Measurements from ENCODE around the gene BST1. TPM values are rescaled to one million over a fixed set of nuclear protein-coding genes. Genes with fewer than 3 reads are reported as not detected.

BST1 gene
- total and polyA plus RNA-seq, 2 donors (not counting 3 experiments of a cell fraction or from before 2014, with no cell fraction given): 10.7 to 14.0 TPM

DNA sequence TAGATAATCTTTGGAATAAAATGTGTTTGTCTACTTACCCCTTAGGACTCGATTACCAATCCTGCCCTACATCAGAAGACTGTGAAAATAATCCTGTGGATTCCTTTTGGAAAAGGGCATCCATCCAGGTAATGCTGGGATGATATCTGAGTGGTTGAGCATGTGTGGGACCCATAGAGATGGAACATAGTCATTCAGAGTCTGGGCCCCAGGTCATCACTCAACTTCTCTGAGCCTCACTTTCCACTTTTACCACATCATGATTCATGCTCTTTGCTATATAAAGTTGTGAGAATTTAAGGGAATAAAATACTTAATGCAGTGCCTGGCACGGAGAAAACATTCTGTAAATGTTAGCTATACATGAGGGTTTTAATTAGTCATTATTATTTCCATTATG lies 8.9 kb downstream of the BST1 start:
- ChIA-PET POLR2A (no interaction called here), CTCF (no interaction called here)
- FAIRE-seq: no peak
- Histone ChIP-seq H3K79me2 (ENCODE audit: control insufficient read depth, insufficient read depth, low read length) (no peaks in the 10 kb centered on the region), H3K9me3 (replicated peaks; ENCODE audit: control insufficient read depth, insufficient read depth, low read length) (no peaks in the 10 kb centered on the region), H3K4me3 (replicated peaks in 1 of 3; ENCODE audit: insufficient read depth in 1 of 3, low read depth in 1 of 3, low read length in 3 of 3) (no peak overlapping the region), H3K9ac (replicated peaks; ENCODE audit: extremely low read depth, insufficient read depth, low read length) (no peak overlapping the region), H2AFZ (ENCODE audit: low read depth, low read length) (no peak overlapping the region), H3K4me1 (ENCODE audit: control insufficient read depth, extremely low read depth, insufficient read depth, low read length) (no peaks in the 10 kb centered on the region), H3K36me3 (ENCODE audit: control insufficient read depth in 2 of 2, extremely low read depth in 1 of 2, insufficient read depth in 2 of 2, low read length in 2 of 2) (no peaks in the 10 kb centered on the region), H3K27me3 (ENCODE audit: control insufficient read depth in 2 of 2, insufficient read depth in 2 of 2, low read length in 2 of 2) (no peaks in the 10 kb centered on the region), H3K9me1 (replicated peaks; ENCODE audit: control insufficient read depth, extremely low read depth, insufficient read depth, low read length) (no peaks in the 10 kb centered on the region), H4K20me1 (replicated peaks; ENCODE audit: control insufficient read depth, extremely low read depth, insufficient read depth, low read length) (no peaks in the 10 kb centered on the region), H3K4me2 (ENCODE audit: insufficient read depth, low read length) (no peak overlapping the region), H3K27ac (ENCODE audit: insufficient read depth, low read depth, low read length) (no peak overlapping the region)
- TF ChIP-seq EZH2 (IDR thresholded peaks at IDR 0.05; ENCODE audit: borderline replicate concordance, low read depth, low read length, severe bottlenecking): no peak
- no peak for TF ChIP-seq FOS (IDR thresholded peaks at IDR 0.05; ENCODE audit: borderline replicate concordance, insufficient read depth, low read length)
- dilution Hi-C loops (cut with MboI; ENCODE audit: extremely low pct_ligation_motif_present, low sequenced_read_pairs) (no loop called here), intact Hi-C loops (cut with micrococcal nuclease) (no loop called here)
- no peak for DNase-seq (ENCODE audit: low read depth, low spot score)
- no TSS peak for BruUV-seq (replicated peaks)

DNA sequence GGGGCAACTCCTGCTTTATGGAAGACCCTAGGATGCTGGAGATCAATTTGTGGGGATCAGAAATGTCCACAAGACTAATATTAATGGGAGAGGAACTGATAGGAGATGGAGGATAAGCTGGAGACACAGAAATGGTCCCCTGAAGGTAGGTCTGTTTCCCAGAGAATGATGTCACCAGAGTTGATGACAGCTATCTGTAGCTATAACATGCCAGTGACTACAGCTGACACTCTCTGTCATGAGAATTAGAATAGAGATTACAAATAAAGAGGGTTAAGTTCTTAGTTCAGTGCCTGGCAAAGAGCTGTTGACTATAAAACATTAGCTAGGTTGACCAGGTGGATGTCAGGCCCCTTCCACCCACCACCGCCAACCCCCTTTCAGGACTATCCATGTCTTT lies 9.3 kb downstream of the BST1 start:
- H3K9me1 ChIP-seq (replicated peaks; ENCODE audit: control insufficient read depth, extremely low read depth, insufficient read depth, low read length): no peaks in the 10 kb centered on the region
- no peak overlapping the region for H3K4me2 ChIP-seq (ENCODE audit: insufficient read depth, low read length)
- H3K36me3 ChIP-seq (ENCODE audit: control insufficient read depth in 2 of 2, extremely low read depth in 1 of 2, insufficient read depth in 2 of 2, low read length in 2 of 2): no peaks in the 10 kb centered on the region
- no peak for TF ChIP-seq MYC (IDR thresholded peaks at IDR 0.05; ENCODE audit: low read depth, low read length)
- no peak for TF ChIP-seq GATA2 (IDR thresholded peaks at IDR 0.05; ENCODE audit: insufficient read depth, insufficient read length, low read depth, low read length)
- TF ChIP-seq EZH2 (IDR thresholded peaks at IDR 0.05; ENCODE audit: borderline replicate concordance, low read depth, low read length, severe bottlenecking): no peak
- no peak for TF ChIP-seq POLR2AphosphoS5 (IDR thresholded peaks at IDR 0.05; ENCODE audit: insufficient read depth, low read depth, low read length)
- no peak for TF ChIP-seq POLR2A (IDR thresholded peaks at IDR 0.05; ENCODE audit: low read depth, low read length)
- TF ChIP-seq, protein P1, sequence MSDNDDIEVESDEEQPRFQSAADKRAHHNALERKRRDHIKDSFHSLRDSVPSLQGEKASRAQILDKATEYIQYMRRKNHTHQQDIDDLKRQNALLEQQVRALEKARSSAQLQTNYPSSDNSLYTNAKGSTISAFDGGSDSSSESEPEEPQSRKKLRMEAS (IDR thresholded peaks at IDR 0.05; ENCODE audit: insufficient read depth, insufficient read length): no peak
- no peak for TF ChIP-seq JUN (IDR thresholded peaks at IDR 0.05; ENCODE audit: borderline replicate concordance, insufficient read depth, insufficient read length, low read depth)
- TF ChIP-seq, protein P2, sequence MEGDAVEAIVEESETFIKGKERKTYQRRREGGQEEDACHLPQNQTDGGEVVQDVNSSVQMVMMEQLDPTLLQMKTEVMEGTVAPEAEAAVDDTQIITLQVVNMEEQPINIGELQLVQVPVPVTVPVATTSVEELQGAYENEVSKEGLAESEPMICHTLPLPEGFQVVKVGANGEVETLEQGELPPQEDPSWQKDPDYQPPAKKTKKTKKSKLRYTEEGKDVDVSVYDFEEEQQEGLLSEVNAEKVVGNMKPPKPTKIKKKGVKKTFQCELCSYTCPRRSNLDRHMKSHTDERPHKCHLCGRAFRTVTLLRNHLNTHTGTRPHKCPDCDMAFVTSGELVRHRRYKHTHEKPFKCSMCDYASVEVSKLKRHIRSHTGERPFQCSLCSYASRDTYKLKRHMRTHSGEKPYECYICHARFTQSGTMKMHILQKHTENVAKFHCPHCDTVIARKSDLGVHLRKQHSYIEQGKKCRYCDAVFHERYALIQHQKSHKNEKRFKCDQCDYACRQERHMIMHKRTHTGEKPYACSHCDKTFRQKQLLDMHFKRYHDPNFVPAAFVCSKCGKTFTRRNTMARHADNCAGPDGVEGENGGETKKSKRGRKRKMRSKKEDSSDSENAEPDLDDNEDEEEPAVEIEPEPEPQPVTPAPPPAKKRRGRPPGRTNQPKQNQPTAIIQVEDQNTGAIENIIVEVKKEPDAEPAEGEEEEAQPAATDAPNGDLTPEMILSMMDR (IDR thresholded peaks at IDR 0.05; ENCODE audit: extremely low read depth in 1 of 2, insufficient read depth in 1 of 2, low read depth in 1 of 2, low read length in 2 of 2): no peak
- TF ChIP-seq FOS (IDR thresholded peaks at IDR 0.05; ENCODE audit: borderline replicate concordance, insufficient read depth, low read length): no peak
- no peaks in the 10 kb centered on the region for H3K9me3 ChIP-seq (replicated peaks; ENCODE audit: control insufficient read depth, insufficient read depth, low read length)
- FAIRE-seq: no peak
- dilution Hi-C loops (cut with MboI; ENCODE audit: extremely low pct_ligation_motif_present, low sequenced_read_pairs): no loop called here
- no peaks in the 10 kb centered on the region for H4K20me1 ChIP-seq (replicated peaks; ENCODE audit: control insufficient read depth, extremely low read depth, insufficient read depth, low read length)
- DNase-seq (ENCODE audit: low read depth, low spot score): no peak
- CTCF ChIA-PET: no interaction called here
- BruUV-seq (replicated peaks): no TSS peak
- no peaks in the 10 kb centered on the region for H3K27me3 ChIP-seq (ENCODE audit: control insufficient read depth in 2 of 2, insufficient read depth in 2 of 2, low read length in 2 of 2)
- intact Hi-C loops (cut with micrococcal nuclease): no loop called here
- peaks cover under 1% of the 10 kb centered on the region for H3K4me1 ChIP-seq (ENCODE audit: control insufficient read depth, extremely low read depth, insufficient read depth, low read length)
- H3K9ac ChIP-seq (replicated peaks; ENCODE audit: extremely low read depth, insufficient read depth, low read length): no peak overlapping the region
- no peaks in the 10 kb centered on the region for H3K79me2 ChIP-seq (ENCODE audit: control insufficient read depth, insufficient read depth, low read length)
- POLR2A ChIA-PET: no interaction called here
- no peak overlapping the region for H3K27ac ChIP-seq (ENCODE audit: insufficient read depth, low read depth, low read length)
- no peak overlapping the region for H2AFZ ChIP-seq (ENCODE audit: low read depth, low read length)
- H3K4me3 ChIP-seq (replicated peaks in 1 of 3; ENCODE audit: insufficient read depth in 1 of 3, low read depth in 1 of 3, low read length in 3 of 3): no peak overlapping the region
